T-helper 2 cell treated with Interferon-gamma antibody and Interleukin-4, amounts not matched to agents 100 ng/mL and 5 ng/mL, for 36 hours (primary cell): ENCODE data around the gene DIPK1C. TPM values are rescaled to one million over a fixed set of nuclear protein-coding genes. Genes with fewer than 3 reads are reported as not detected.

ENCODE experiments used
- intact Hi-C: fragments of 100-400 bp; cut with micrococcal nuclease; formaldehyde crosslinking; loops from one replicate; pipeline ENCODE4 v1.15.1; 2023
- total RNA-seq: library from RNA; stranded (reverse); gene quantifications from 2 replicates; pipeline ENCODE4 v1.2.3, GENCODE V29; 2022

Gene DIPK1C
- total RNA-seq, 1 donor from 2014 or later = not detected

- intact Hi-C loops = no loop called here
Observed at GRCh38 chr18:74453642-74454198, 3.4 kb downstream of the DIPK1C start.

GRCh38 chr18:74453016-74453566 is 4.0 kb downstream of the DIPK1C start:
- intact Hi-C loops = no loop called here

- intact Hi-C loops = no loop called here
Observed at GRCh38 chr18:74451148-74451547, 6.0 kb downstream of the DIPK1C start.

- intact Hi-C loops = no loop called here
Observed at GRCh38 chr18:74450626-74451025, 6.5 kb downstream of the DIPK1C start.

- intact Hi-C loops = no loop called here
Observed at GRCh38 chr18:74447404-74448152, 9.5 kb downstream of the DIPK1C start.

- intact Hi-C loops = no loop called here
Observed at GRCh38 chr18:74446631-74447403, 10.3 kb downstream of the DIPK1C start.

- intact Hi-C loops = no loop called here
Observed at GRCh38 chr18:74446178-74446577, 10.9 kb downstream of the DIPK1C start.

GRCh38 chr18:74445585-74445984 is 11.5 kb downstream of the DIPK1C start:
- intact Hi-C loops = no loop called here

- intact Hi-C loops = no loop called here
Observed at GRCh38 chr18:74444104-74444503, 13.0 kb downstream of the DIPK1C start.

- intact Hi-C loops = no loop called here
Observed at GRCh38 chr18:74440808-74441427, 16.2 kb downstream of the DIPK1C start.

- intact Hi-C loops = no loop called here
Observed at GRCh38 chr18:74438091-74438490, 19.0 kb downstream of the DIPK1C start.

- intact Hi-C loops = no loop called here
Observed at GRCh38 chr18:74436158-74436769, 20.8 kb downstream of the DIPK1C start.

GRCh38 chr18:74435740-74436139 is 21.4 kb downstream of the DIPK1C start:
- intact Hi-C loops = no loop called here

GRCh38 chr18:74434466-74434865 is 22.6 kb downstream of the DIPK1C start:
- intact Hi-C loops = no loop called here

GRCh38 chr18:74430806-74431571 is 26.1 kb downstream of the DIPK1C start:
- intact Hi-C loops = no loop called here

GRCh38 chr18:74430231-74430630 is 26.9 kb downstream of the DIPK1C start:
- intact Hi-C loops = no loop called here

GRCh38 chr18:74429096-74429495 is 28.0 kb downstream of the DIPK1C start:
- intact Hi-C loops = no loop called here

GRCh38 chr18:74427442-74428112 is 29.5 kb downstream of the DIPK1C start:
- intact Hi-C loops = no loop called here

- intact Hi-C loops = no loop called here
Observed at GRCh38 chr18:74425876-74426275, 31.2 kb downstream of the DIPK1C start.

- intact Hi-C loops = no loop called here
Observed at GRCh38 chr18:74425161-74425560, 31.9 kb downstream of the DIPK1C start.
